Measurements from ENCODE around the gene KIF26A.
"Not testable (repeated sequence)": the region's sequence is repeated elsewhere in the genome, so short reads cannot be mapped to it uniquely, and the experiment has no call there.

The KIF26A gene

GRCh38 chr14:104225278-104226190, 87.1 kb downstream of the KIF26A start:
- DNase-seq = not testable (repeated sequence)

GRCh38 chr14:104226421-104227383, 88.3 kb downstream of the KIF26A start:
- DNase-seq = no peak

- no peak for DNase-seq
Measured at GRCh38 chr14:104227806-104228205, 89.4 kb downstream of the KIF26A start.

- DNase-seq = no peak
Measured at GRCh38 chr14:104228221-104228620, 89.8 kb downstream of the KIF26A start.

GRCh38 chr14:104228716-104229533, 90.5 kb downstream of the KIF26A start:
- DNase-seq = no peak

GRCh38 chr14:104229534-104230055, 91.2 kb downstream of the KIF26A start:
- DNase-seq = no peak

GRCh38 chr14:104230119-104230815, 91.9 kb downstream of the KIF26A start:
- DNase-seq = no peak

Measured in NCI-H146 (cell line).